ENCODE data around the gene CRYGB. TPM values are rescaled to one million over a fixed set of nuclear protein-coding genes. Genes with fewer than 3 reads are reported as not detected.
A peak's percentile ranks its signal among the peaks of the same experiment; 100 is the strongest.

CRYGB gene
- total and polyA plus RNA-seq, 2 of the 13 experiments (the other 11 are each of a cell fraction or from before 2014, with no cell fraction given), result not detected

DNA sequence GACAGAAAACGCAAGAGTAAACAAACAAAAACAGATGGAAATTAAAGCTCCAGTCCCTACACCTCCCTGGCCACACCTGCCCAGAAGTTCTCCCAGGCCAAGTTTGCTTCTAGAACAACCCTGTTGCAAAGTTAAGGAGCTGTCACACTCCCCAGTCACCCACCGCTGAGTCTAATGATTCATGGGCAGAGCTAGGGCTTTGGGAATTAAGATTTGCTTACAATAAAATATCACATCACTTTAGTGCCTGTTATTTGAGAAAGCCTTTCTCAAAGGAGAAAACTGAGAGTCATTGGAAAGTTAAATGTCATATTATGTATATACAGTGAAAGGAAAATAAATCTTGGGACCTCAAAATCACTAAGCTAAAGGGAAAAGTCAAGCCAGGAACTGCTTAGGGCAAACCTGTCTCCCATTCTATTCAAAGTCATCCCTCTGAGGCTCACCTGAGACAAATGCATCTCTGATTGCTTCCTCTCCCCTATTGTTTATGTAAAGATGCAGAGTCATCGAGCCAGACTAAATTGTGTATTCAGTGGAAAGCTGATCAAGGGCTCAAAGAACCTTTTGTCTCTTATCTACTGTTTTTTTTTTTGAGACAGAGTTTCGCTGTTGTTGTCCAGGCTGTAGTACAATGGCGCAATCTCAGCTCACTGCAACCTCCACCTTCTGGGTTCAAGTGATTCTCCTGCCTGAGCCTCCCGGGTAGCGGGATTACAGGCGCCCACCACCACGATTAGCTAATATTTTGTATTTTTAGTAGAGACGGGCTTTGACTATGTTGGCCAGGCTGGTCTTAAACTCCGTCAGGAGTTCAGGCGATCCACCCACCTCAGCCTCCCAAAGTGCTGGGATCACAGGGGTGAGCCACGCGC lies 2.8 kb downstream of the CRYGB start (continued):
- TF ChIP-seq SRY (CRISPR knock-in tag; IDR thresholded peaks at IDR 0.05) (no peak), PHF20 (CRISPR knock-in tag; IDR thresholded peaks at IDR 0.05) (no peak), ADNP (CRISPR knock-in tag; IDR thresholded peaks at IDR 0.05) (peak; percentile 87), SALL2 (CRISPR knock-in tag; IDR thresholded peaks at IDR 0.05) (0 out of 2 replicates have a peak, but pooled peaks have one; percentile 57), MLLT10 (CRISPR knock-in tag; IDR thresholded peaks at IDR 0.05) (no peak), ZNF644 (CRISPR knock-in tag; IDR thresholded peaks at IDR 0.05; ENCODE audit: low read depth) (no peak), SATB2 (CRISPR knock-in tag; IDR thresholded peaks at IDR 0.05) (no peak), DPF2 (CRISPR knock-in tag; IDR thresholded peaks at IDR 0.05; ENCODE audit: borderline replicate concordance, low read depth) (no peak), SRSF9 (IDR thresholded peaks at IDR 0.05; ENCODE audit: borderline replicate concordance, insufficient read depth, low read depth, low read length, poor library complexity, severe bottlenecking) (no peak), ZNF878 (CRISPR knock-in tag; IDR thresholded peaks at IDR 0.05) (no peak), SP4 (CRISPR knock-in tag; IDR thresholded peaks at IDR 0.05) (0 out of 2 replicates have a peak, but pooled peaks have one; percentile 21), ZNF839 (CRISPR knock-in tag; IDR thresholded peaks at IDR 0.05; ENCODE audit: borderline replicate concordance) (no peak), ZNF335 (CRISPR knock-in tag; IDR thresholded peaks at IDR 0.05) (peak; percentile 29; the same call in 1 of the 2 replicates), GTF3A (CRISPR knock-in tag; conservative IDR thresholded peaks at IDR 0.05) (no peak), NFE2L1 (CRISPR knock-in tag; IDR thresholded peaks at IDR 0.05; ENCODE audit: borderline replicate concordance) (no peak), DNMT1 (CRISPR knock-in tag; IDR thresholded peaks at IDR 0.05) (no peak), MTA1 (CRISPR knock-in tag; IDR thresholded peaks at IDR 0.05; ENCODE audit: borderline replicate concordance) (no peak)
- TF ChIP-seq, protein P1, sequence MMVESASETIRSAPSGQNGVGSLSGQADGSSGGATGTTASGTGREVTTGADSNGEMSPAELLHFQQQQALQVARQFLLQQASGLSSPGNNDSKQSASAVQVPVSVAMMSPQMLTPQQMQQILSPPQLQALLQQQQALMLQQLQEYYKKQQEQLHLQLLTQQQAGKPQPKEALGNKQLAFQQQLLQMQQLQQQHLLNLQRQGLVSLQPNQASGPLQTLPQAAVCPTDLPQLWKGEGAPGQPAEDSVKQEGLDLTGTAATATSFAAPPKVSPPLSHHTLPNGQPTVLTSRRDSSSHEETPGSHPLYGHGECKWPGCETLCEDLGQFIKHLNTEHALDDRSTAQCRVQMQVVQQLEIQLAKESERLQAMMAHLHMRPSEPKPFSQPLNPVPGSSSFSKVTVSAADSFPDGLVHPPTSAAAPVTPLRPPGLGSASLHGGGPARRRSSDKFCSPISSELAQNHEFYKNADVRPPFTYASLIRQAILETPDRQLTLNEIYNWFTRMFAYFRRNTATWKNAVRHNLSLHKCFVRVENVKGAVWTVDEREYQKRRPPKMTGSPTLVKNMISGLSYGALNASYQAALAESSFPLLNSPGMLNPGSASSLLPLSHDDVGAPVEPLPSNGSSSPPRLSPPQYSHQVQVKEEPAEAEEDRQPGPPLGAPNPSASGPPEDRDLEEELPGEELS (CRISPR knock-in tag; IDR thresholded peaks at IDR 0.05), result peak; percentile 88
- TF ChIP-seq, protein P2, sequence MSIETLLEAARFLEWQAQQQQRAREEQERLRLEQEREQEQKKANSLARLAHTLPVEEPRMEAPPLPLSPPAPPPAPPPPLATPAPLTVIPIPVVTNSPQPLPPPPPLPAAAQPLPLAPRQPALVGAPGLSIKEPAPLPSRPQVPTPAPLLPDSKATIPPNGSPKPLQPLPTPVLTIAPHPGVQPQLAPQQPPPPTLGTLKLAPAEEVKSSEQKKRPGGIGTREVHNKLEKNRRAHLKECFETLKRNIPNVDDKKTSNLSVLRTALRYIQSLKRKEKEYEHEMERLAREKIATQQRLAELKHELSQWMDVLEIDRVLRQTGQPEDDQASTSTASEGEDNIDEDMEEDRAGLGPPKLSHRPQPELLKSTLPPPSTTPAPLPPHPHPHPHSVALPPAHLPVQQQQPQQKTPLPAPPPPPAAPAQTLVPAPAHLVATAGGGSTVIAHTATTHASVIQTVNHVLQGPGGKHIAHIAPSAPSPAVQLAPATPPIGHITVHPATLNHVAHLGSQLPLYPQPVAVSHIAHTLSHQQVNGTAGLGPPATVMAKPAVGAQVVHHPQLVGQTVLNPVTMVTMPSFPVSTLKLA (IDR thresholded peaks at IDR 0.05), result no peak
- TF ChIP-seq, protein P3, sequence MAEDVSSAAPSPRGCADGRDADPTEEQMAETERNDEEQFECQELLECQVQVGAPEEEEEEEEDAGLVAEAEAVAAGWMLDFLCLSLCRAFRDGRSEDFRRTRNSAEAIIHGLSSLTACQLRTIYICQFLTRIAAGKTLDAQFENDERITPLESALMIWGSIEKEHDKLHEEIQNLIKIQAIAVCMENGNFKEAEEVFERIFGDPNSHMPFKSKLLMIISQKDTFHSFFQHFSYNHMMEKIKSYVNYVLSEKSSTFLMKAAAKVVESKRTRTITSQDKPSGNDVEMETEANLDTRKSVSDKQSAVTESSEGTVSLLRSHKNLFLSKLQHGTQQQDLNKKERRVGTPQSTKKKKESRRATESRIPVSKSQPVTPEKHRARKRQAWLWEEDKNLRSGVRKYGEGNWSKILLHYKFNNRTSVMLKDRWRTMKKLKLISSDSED (CRISPR knock-in tag; IDR thresholded peaks at IDR 0.05), result no peak
- TF ChIP-seq, protein P4, sequence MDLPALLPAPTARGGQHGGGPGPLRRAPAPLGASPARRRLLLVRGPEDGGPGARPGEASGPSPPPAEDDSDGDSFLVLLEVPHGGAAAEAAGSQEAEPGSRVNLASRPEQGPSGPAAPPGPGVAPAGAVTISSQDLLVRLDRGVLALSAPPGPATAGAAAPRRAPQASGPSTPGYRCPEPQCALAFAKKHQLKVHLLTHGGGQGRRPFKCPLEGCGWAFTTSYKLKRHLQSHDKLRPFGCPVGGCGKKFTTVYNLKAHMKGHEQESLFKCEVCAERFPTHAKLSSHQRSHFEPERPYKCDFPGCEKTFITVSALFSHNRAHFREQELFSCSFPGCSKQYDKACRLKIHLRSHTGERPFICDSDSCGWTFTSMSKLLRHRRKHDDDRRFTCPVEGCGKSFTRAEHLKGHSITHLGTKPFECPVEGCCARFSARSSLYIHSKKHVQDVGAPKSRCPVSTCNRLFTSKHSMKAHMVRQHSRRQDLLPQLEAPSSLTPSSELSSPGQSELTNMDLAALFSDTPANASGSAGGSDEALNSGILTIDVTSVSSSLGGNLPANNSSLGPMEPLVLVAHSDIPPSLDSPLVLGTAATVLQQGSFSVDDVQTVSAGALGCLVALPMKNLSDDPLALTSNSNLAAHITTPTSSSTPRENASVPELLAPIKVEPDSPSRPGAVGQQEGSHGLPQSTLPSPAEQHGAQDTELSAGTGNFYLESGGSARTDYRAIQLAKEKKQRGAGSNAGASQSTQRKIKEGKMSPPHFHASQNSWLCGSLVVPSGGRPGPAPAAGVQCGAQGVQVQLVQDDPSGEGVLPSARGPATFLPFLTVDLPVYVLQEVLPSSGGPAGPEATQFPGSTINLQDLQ (CRISPR knock-in tag; IDR thresholded peaks at IDR 0.05), result no peak
- TF ChIP-seq, protein P5, sequence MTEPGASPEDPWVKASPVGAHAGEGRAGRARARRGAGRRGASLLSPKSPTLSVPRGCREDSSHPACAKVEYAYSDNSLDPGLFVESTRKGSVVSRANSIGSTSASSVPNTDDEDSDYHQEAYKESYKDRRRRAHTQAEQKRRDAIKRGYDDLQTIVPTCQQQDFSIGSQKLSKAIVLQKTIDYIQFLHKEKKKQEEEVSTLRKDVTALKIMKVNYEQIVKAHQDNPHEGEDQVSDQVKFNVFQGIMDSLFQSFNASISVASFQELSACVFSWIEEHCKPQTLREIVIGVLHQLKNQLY (CRISPR knock-in tag; IDR thresholded peaks at IDR 0.05), result no peak

Data from HepG2 (cell line).